HL-60 (cell line): ENCODE results near the gene PSMD1.

Source experiments
- DNase-seq, 2 experiments: peaks; one replicate each; pipeline ENCODE4 v3.0.0-alpha.2; 2010 to 2020; ENCODE audit warnings: low read depth in 1 of 2, low spot score in 1 of 2
- H3K27ac ChIP-seq: fragments of 250-450 bp; sonication (Bioruptor Pico); replicated peaks from 2 replicates; pipeline ENCODE4 v1.5.1; 2020; ENCODE audit warnings: mild to moderate bottlenecking, moderate library complexity
- H3K27me3 ChIP-seq: fragments of 250-450 bp; sonication (Bioruptor Pico); 2 replicates; pipeline ENCODE4 v1.5.1; 2021; ENCODE audit warnings: mild to moderate bottlenecking, moderate library complexity; ENCODE audit not compliant: insufficient read depth, poor library complexity, severe bottlenecking
- H3K4me3 ChIP-seq: replicated peaks from 2 replicates; pipeline ENCODE4 v1.5.1; 2011; ENCODE audit warnings: mild to moderate bottlenecking, control low read depth, low read length; ENCODE audit not compliant: insufficient read depth
- GABPA ChIP-seq: IDR thresholded peaks from 2 replicates; pipeline ENCODE4 v1.6.1; 2012; ENCODE audit warnings: low read depth
- POLR2AphosphoS5 ChIP-seq: IDR thresholded peaks from 2 replicates; pipeline ENCODE4 v1.6.1; 2012; ENCODE audit warnings: low read depth
- SPI1 ChIP-seq: IDR thresholded peaks from 2 replicates; pipeline ENCODE4 v1.6.1; 2012; ENCODE audit warnings: low read depth, mild to moderate bottlenecking, borderline replicate concordance
- TF ChIP-seq, protein P1 (sequence below): IDR thresholded peaks from one replicate; pipeline ENCODE4 v1.5.1; 2011; ENCODE audit warnings: low read length, control low read depth, inconsistent platforms; ENCODE audit not compliant: insufficient read depth
- TF ChIP-seq, protein P2 (sequence below): IDR thresholded peaks from 2 replicates; pipeline ENCODE4 v1.6.1; 2012; ENCODE audit warnings: low read depth; ENCODE audit not compliant: insufficient replicate concordance

Gene PSMD1

GRCh38 chr2:231185050-231185725 lies 128.5 kb downstream of the PSMD1 start:
- Histone ChIP-seq H3K27ac (no peak overlapping the region), H3K27me3 (no peaks in the 10 kb centered on the region), H3K4me3 (no peak overlapping the region)
- no peak for TF ChIP-seq SPI1
- TF ChIP-seq, protein P1, sequence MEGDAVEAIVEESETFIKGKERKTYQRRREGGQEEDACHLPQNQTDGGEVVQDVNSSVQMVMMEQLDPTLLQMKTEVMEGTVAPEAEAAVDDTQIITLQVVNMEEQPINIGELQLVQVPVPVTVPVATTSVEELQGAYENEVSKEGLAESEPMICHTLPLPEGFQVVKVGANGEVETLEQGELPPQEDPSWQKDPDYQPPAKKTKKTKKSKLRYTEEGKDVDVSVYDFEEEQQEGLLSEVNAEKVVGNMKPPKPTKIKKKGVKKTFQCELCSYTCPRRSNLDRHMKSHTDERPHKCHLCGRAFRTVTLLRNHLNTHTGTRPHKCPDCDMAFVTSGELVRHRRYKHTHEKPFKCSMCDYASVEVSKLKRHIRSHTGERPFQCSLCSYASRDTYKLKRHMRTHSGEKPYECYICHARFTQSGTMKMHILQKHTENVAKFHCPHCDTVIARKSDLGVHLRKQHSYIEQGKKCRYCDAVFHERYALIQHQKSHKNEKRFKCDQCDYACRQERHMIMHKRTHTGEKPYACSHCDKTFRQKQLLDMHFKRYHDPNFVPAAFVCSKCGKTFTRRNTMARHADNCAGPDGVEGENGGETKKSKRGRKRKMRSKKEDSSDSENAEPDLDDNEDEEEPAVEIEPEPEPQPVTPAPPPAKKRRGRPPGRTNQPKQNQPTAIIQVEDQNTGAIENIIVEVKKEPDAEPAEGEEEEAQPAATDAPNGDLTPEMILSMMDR = no peak
- TF ChIP-seq POLR2AphosphoS5 = no peak
- TF ChIP-seq GABPA = no peak
- TF ChIP-seq, protein P2, sequence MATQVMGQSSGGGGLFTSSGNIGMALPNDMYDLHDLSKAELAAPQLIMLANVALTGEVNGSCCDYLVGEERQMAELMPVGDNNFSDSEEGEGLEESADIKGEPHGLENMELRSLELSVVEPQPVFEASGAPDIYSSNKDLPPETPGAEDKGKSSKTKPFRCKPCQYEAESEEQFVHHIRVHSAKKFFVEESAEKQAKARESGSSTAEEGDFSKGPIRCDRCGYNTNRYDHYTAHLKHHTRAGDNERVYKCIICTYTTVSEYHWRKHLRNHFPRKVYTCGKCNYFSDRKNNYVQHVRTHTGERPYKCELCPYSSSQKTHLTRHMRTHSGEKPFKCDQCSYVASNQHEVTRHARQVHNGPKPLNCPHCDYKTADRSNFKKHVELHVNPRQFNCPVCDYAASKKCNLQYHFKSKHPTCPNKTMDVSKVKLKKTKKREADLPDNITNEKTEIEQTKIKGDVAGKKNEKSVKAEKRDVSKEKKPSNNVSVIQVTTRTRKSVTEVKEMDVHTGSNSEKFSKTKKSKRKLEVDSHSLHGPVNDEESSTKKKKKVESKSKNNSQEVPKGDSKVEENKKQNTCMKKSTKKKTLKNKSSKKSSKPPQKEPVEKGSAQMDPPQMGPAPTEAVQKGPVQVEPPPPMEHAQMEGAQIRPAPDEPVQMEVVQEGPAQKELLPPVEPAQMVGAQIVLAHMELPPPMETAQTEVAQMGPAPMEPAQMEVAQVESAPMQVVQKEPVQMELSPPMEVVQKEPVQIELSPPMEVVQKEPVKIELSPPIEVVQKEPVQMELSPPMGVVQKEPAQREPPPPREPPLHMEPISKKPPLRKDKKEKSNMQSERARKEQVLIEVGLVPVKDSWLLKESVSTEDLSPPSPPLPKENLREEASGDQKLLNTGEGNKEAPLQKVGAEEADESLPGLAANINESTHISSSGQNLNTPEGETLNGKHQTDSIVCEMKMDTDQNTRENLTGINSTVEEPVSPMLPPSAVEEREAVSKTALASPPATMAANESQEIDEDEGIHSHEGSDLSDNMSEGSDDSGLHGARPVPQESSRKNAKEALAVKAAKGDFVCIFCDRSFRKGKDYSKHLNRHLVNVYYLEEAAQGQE = no peak
- no peak for DNase-seq

GRCh38 chr2:231185886-231186285 lies 129.2 kb downstream of the PSMD1 start:
- no peak for DNase-seq
- Histone ChIP-seq H3K4me3 (no peak overlapping the region), H3K27ac (no peak overlapping the region), H3K27me3 (no peaks in the 10 kb centered on the region)
- TF ChIP-seq GABPA (no peak), SPI1 (no peak), POLR2AphosphoS5 (no peak)
- TF ChIP-seq, protein P1 = no peak
- TF ChIP-seq, protein P2 = no peak

DNA sequence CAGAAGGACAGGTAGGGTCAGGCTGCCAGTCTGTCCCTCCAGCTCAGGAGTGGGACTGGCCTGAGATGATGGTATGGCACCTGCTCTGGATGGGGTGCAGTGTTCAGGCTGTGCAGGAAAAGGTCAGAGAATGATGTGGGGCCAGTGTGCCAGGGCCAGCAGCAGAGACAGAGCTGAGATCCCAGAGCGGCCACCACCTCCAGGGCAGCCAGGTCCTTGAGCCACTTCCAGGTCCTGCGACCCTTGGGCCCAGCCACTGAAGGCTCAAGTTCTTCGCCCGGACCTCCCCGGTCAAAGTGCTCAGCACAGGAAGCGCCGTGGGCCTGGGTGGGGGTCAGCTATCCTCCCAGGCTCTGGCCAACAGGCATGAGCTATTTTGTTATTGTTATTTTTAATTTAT lies 129.7 kb downstream of the PSMD1 start:
- Histone ChIP-seq H3K4me3 (no peak overlapping the region), H3K27ac (no peak overlapping the region), H3K27me3 (no peaks in the 10 kb centered on the region)
- DNase-seq = no peak
- TF ChIP-seq, protein P2 = no peak
- TF ChIP-seq POLR2AphosphoS5 (no peak), SPI1 (no peak), GABPA (no peak)
- TF ChIP-seq, protein P1 = no peak
